H1 (cell line): ENCODE results near the gene CALY. TPM values are rescaled to one million over a fixed set of nuclear protein-coding genes. Genes with fewer than 3 reads are reported as not detected.

Source experiments
- BACH1 ChIP-seq: IDR thresholded peaks from 2 replicates; pipeline ENCODE4 v1.6.1; 2012; ENCODE audit warnings: low read length, improper control_type of control experiment
- CTBP2 ChIP-seq: IDR thresholded peaks from 2 replicates; pipeline ENCODE4 v1.7.0; 2011; ENCODE audit warnings: borderline replicate concordance, mild to moderate bottlenecking, moderate library complexity, mixed read lengths, low read length; ENCODE audit not compliant: insufficient read depth, insufficient read length
- POU5F1 ChIP-seq: IDR thresholded peaks from 2 replicates; pipeline ENCODE4 v1.6.1; 2011; ENCODE audit warnings: low read depth, mild to moderate bottlenecking, low read length, moderate library complexity
- RXRA ChIP-seq: IDR thresholded peaks from 2 replicates; pipeline ENCODE4 v1.6.1; 2011; ENCODE audit warnings: low read depth, mild to moderate bottlenecking, low read length, moderate library complexity; ENCODE audit not compliant: insufficient read depth
- TEAD4 ChIP-seq: IDR thresholded peaks from 2 replicates; pipeline ENCODE4 v1.6.1; 2012; ENCODE audit warnings: low read depth, low read length, inconsistent platforms, mixed read lengths
- polyA plus RNA-seq, 7 experiments: library from polyadenylated mRNA; depleted of rRNA in 3 of 7; stranded (reverse) in 5 of 7; unstranded in 2 of 7; fragments of >200 nt in 5 of 7; fragments of 200-250 nt in 2 of 7; gene quantifications; 1 replicate in 5 of 7; 2 replicates in 1 of 7; 4 replicates in 1 of 7; pipeline versions ENCODE4 v1.2.1 to v1.2.3, GENCODE V29; 2011 to 2013; ENCODE audit warnings: missing spikeins in 2 of 7, mixed read lengths in 2 of 7
- total RNA-seq: library from RNA; stranded (reverse); fragmentation: NEBNext Ultra II Directional; extraction: Animal tissue kit (Norgen Biotek cat#: 25700); gene quantifications from 2 replicates; pipeline ENCODE4 v1.2.1, GENCODE V29; 2021
- TF ChIP-seq, protein P1 (sequence below): IDR thresholded peaks from 2 replicates; pipeline ENCODE4 v1.6.1; 2012; ENCODE audit warnings: inconsistent platforms

The CALY gene
- total and polyA plus RNA-seq, 2 of the 8 experiments (the other 6 are each of a cell fraction or from before 2014, with no cell fraction given): 1.3 to 1.5 TPM

DNA sequence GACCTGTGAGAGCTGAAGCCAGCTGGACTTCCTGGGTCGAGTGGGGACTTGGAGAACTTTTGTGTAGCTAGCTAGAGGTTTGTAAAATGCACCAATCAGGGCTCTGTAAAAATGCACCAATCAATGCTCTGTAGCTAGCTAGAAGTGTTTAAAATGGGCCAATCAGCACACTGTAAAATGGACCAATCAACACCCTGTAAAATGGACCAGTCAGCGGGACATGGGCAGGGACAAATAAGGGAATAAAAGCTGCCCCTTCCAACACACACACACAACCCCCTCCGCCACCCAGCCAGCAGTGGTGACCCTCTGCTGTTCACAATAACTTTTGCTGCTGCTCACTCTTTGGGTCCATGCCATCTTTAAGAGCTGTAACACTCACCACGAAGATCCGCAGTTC lies 20.8 kb downstream of the CALY start (continued):
- TF ChIP-seq TEAD4 (no peak), BACH1 (no peak), CTBP2 (no peak), RXRA (no peak), POU5F1 (no peak)
- TF ChIP-seq, protein P1, sequence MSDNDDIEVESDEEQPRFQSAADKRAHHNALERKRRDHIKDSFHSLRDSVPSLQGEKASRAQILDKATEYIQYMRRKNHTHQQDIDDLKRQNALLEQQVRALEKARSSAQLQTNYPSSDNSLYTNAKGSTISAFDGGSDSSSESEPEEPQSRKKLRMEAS: no peak
- TF ChIP-seq, all 59 proteins: peak for 0
